Tibial nerve (tissue), 4 donors: ENCODE results near the gene SPIRE2.

Experiments
- EP300 ChIP-seq, 2 donors: sonication (generic); formaldehyde crosslinking; IDR thresholded peaks; one replicate each; pipeline ENCODE4 v1.6.1; 2017; ENCODE audit warnings: antibody characterized with exemption in 2 of 2, mild to moderate bottlenecking in 1 of 2
- POLR2A ChIP-seq, 2 donors: fragments of 450-650 bp; IDR thresholded peaks; one replicate each; pipeline ENCODE4 v1.6.1; 2017; ENCODE audit warnings: antibody characterized with exemption in 2 of 2, mild to moderate bottlenecking in 2 of 2, moderate library complexity in 2 of 2
- TF ChIP-seq, protein P1 (sequence below), 5 experiments: fragments of 200-600 bp in 3 of 5; fragments of 450-650 bp in 2 of 5; sonication (generic) in 3 of 5; IDR thresholded peaks; one replicate each; pipeline ENCODE4 v1.5.1; 2016 to 2019; ENCODE audit warnings: antibody characterized with exemption in 5 of 5, mild to moderate bottlenecking in 3 of 5, moderate library complexity in 2 of 5

DNA sequence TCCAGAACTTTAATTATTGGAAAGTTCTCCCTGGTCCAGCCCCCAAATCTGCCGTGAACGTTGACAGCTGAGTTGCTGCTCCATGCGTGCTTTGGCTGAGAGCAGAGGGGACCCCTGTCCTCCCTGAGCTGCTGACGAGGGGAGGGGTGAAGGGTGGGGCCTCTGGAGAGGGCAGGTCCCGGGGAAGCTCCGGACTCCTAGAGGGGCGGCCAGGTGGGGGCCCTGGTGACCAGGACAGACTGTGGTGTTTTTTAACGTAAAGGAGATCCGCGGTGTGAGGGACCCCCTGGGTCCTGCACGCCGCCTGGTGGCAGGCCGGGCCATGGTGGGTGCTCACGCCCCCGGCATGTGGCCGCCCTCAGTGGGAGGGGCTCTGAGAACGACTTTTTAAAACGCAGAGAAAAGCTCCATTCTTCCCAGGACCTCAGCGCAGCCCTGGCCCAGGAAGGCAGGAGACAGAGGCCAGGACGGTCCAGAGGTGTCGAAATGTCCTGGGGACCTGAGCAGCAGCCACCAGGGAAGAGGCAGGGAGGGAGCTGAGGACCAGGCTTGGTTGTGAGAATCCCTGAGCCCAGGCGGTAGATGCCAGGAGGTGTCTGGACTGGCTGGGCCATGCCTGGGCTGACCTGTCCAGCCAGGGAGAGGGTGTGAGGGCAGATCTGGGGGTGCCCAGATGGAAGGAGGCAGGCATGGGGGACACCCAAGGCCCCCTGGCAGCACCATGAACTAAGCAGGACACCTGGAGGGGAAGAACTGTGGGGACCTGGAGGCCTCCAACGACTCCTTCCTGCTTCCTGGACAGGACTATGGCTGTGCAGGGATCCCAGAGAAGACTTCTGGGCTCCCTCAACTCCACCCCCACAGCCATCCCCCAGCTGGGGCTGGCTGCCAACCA lies 90.4 kb downstream of the SPIRE2 start, which contains the start of gene MC1R:
- TF ChIP-seq POLR2A (IDR thresholded peaks at IDR 0.05) (no peak), EP300 (IDR thresholded peaks at IDR 0.05) (no peak)
- TF ChIP-seq, protein P1, sequence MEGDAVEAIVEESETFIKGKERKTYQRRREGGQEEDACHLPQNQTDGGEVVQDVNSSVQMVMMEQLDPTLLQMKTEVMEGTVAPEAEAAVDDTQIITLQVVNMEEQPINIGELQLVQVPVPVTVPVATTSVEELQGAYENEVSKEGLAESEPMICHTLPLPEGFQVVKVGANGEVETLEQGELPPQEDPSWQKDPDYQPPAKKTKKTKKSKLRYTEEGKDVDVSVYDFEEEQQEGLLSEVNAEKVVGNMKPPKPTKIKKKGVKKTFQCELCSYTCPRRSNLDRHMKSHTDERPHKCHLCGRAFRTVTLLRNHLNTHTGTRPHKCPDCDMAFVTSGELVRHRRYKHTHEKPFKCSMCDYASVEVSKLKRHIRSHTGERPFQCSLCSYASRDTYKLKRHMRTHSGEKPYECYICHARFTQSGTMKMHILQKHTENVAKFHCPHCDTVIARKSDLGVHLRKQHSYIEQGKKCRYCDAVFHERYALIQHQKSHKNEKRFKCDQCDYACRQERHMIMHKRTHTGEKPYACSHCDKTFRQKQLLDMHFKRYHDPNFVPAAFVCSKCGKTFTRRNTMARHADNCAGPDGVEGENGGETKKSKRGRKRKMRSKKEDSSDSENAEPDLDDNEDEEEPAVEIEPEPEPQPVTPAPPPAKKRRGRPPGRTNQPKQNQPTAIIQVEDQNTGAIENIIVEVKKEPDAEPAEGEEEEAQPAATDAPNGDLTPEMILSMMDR (IDR thresholded peaks at IDR 0.05): peak in 4 of 5 experiments; percentile 8 to 45 (median 32)
